ENCODE measurements around the gene EFCAB13. TPM values are rescaled to one million over a fixed set of nuclear protein-coding genes. Genes with fewer than 3 reads are reported as not detected.
A peak's percentile ranks its signal among the peaks of the same experiment; 100 is the strongest.

EFCAB13 gene
- total RNA-seq, 1 experiment from 2014 or later = not detected

DNA sequence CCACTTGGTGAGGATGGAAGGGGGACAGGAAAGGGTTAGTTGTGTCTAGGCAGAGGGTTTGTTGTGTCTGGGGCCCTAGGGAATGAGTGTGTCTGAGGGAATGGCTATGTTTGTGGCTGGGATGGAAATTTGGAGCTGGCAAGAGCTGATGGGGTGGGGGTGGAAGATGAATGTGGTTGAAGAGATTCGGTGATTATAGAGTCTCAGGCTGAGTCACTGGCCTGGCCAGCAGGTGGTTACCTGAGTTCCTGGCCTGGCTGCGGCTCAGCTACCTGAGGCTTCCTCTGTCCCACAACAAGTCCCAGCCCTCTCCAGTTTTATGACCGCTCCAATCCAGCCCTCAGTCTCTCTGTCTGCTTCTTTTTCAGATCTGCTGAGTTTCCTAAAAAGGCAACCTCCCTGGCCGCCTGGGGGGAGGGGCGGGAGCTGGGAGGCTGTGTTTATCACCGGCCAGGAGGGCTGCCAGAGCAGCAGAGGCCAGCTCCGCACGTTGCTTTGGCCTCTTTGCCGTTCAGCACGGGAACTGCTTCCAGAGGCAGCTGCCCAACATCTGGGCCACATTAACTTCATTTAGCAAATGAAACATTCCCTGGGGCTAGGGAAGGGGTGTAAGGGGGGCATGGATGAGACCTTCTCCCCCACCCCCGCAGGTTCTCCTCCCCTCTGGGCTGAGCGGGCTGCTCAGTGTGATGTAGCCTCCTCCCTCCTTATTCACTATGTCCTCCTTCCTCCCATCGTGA lies 48.3 kb upstream of the EFCAB13 start:
- BruUV-seq (replicated peaks) = no TSS peak

DNA sequence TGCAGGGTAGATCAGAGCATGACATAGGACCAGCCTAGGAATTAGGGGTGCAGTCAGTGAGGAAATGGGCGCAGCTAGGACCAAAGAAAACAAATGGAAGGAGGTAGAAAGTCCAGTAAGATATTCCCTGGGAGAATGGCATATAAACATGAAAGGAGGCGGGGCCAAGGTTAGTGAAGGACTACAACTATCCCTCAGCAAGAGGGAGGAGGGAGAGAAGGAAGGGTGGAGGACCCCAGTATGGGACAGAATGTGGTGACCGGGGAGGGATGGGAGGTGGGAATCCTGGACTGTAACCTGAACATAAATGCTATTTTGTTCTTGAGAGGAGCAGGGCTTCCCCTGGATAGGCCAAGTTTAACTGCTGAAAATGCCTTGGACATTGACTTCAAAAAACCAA lies 47.3 kb upstream of the EFCAB13 start:
- no peaks in the 10 kb centered on the region for H3K36me3 ChIP-seq (ENCODE audit: insufficient read depth, low read length, poor library complexity, severe bottlenecking)
- POLR2A ChIA-PET (ENCODE audit: low non-redundant PET) = no interaction called here
- no TSS peak for BruUV-seq (replicated peaks)
- no peak overlapping the region for H3K27ac ChIP-seq (ENCODE audit: low read depth, low read length, poor library complexity, severe bottlenecking)
- no peak for TF ChIP-seq EZH2 (IDR thresholded peaks at IDR 0.05; ENCODE audit: borderline replicate concordance, low read depth, low read length, poor library complexity, severe bottlenecking)
- TF ChIP-seq, protein P1, sequence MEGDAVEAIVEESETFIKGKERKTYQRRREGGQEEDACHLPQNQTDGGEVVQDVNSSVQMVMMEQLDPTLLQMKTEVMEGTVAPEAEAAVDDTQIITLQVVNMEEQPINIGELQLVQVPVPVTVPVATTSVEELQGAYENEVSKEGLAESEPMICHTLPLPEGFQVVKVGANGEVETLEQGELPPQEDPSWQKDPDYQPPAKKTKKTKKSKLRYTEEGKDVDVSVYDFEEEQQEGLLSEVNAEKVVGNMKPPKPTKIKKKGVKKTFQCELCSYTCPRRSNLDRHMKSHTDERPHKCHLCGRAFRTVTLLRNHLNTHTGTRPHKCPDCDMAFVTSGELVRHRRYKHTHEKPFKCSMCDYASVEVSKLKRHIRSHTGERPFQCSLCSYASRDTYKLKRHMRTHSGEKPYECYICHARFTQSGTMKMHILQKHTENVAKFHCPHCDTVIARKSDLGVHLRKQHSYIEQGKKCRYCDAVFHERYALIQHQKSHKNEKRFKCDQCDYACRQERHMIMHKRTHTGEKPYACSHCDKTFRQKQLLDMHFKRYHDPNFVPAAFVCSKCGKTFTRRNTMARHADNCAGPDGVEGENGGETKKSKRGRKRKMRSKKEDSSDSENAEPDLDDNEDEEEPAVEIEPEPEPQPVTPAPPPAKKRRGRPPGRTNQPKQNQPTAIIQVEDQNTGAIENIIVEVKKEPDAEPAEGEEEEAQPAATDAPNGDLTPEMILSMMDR (conservative IDR thresholded peaks at IDR 0.05; ENCODE audit: low read depth, low read length) = no peak
- peaks cover 4% of the 10 kb centered on the region for H3K4me1 ChIP-seq (ENCODE audit: insufficient read depth, low read length, poor library complexity, severe bottlenecking)
- H3K4me3 ChIP-seq (ENCODE audit: low read depth, low read length, poor library complexity, severe bottlenecking) = no peak overlapping the region
- CTCF ChIA-PET = no interaction called here
- intact Hi-C loops (cut with micrococcal nuclease; ENCODE audit: unreplicated experiment) = no loop called here
- DNase-seq (ENCODE audit: low spot score) = no peak
- no peaks in the 10 kb centered on the region for H3K9me3 ChIP-seq (ENCODE audit: low read depth, low read length, poor library complexity, severe bottlenecking)
- no peaks in the 10 kb centered on the region for H3K27me3 ChIP-seq (replicated peaks; ENCODE audit: insufficient read depth, low read depth, low read length, poor library complexity)

More for the DNA sequence above, 48.3 kb upstream of the EFCAB13 start:
- TF ChIP-seq, protein P1 (conservative IDR thresholded peaks at IDR 0.05; ENCODE audit: low read depth, low read length) = no peak
- TF ChIP-seq EZH2 (IDR thresholded peaks at IDR 0.05; ENCODE audit: borderline replicate concordance, low read depth, low read length, poor library complexity, severe bottlenecking) = no peak
- Histone ChIP-seq H3K27me3 (replicated peaks; ENCODE audit: insufficient read depth, low read depth, low read length, poor library complexity) (no peaks in the 10 kb centered on the region), H3K36me3 (ENCODE audit: insufficient read depth, low read length, poor library complexity, severe bottlenecking) (no peaks in the 10 kb centered on the region), H3K4me3 (ENCODE audit: low read depth, low read length, poor library complexity, severe bottlenecking) (no peak overlapping the region), H3K9me3 (ENCODE audit: low read depth, low read length, poor library complexity, severe bottlenecking) (no peaks in the 10 kb centered on the region), H3K4me1 (ENCODE audit: insufficient read depth, low read length, poor library complexity, severe bottlenecking) (peaks cover 4% of the 10 kb centered on the region), H3K27ac (ENCODE audit: low read depth, low read length, poor library complexity, severe bottlenecking) (no peak overlapping the region)
- intact Hi-C loops (cut with micrococcal nuclease; ENCODE audit: unreplicated experiment) = no loop called here
- DNase-seq (ENCODE audit: low spot score) = peak; percentile 7
- ChIA-PET CTCF (no interaction called here), POLR2A (ENCODE audit: low non-redundant PET) (no interaction called here)

DNA sequence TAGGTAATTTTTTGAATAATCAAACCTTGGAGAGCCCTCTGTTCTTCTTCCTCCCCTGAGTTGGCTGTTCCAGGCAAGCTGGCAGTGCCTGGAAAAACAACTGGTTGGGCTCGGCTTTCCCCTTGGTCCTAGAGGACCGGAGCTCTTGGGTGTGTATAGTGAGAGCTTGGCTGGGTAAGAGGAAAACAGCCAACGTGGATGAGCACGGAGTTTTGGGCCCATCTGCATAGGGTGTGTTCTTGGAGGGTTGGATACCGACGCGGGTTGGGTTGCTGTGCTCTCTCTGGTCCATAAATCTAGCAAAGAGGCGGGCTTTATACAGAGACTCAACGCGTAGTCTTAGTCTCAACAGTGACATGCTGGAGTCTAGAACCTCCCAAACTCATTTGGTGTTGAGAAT lies 46.9 kb upstream of the EFCAB13 start:
- Histone ChIP-seq H3K27me3 (replicated peaks; ENCODE audit: insufficient read depth, low read depth, low read length, poor library complexity) (no peaks in the 10 kb centered on the region), H3K4me1 (ENCODE audit: insufficient read depth, low read length, poor library complexity, severe bottlenecking) (peaks cover 4% of the 10 kb centered on the region), H3K36me3 (ENCODE audit: insufficient read depth, low read length, poor library complexity, severe bottlenecking) (no peaks in the 10 kb centered on the region), H3K9me3 (ENCODE audit: low read depth, low read length, poor library complexity, severe bottlenecking) (no peaks in the 10 kb centered on the region), H3K4me3 (ENCODE audit: low read depth, low read length, poor library complexity, severe bottlenecking) (no peak overlapping the region), H3K27ac (ENCODE audit: low read depth, low read length, poor library complexity, severe bottlenecking) (no peak overlapping the region)
- BruUV-seq (replicated peaks) = no TSS peak
- TF ChIP-seq, protein P1 (conservative IDR thresholded peaks at IDR 0.05; ENCODE audit: low read depth, low read length) = no peak
- no peak for TF ChIP-seq EZH2 (IDR thresholded peaks at IDR 0.05; ENCODE audit: borderline replicate concordance, low read depth, low read length, poor library complexity, severe bottlenecking)
- peak; percentile 60 for DNase-seq (ENCODE audit: low spot score)
- CTCF ChIA-PET = no interaction called here
- intact Hi-C loops (cut with micrococcal nuclease; ENCODE audit: unreplicated experiment) = no loop called here
- POLR2A ChIA-PET (ENCODE audit: low non-redundant PET) = no interaction called here
